ENCODE measurements around the gene NR5A2. TPM values are rescaled to one million over a fixed set of nuclear protein-coding genes. Genes with fewer than 3 reads are reported as not detected.

Gene NR5A2
- total RNA-seq, 1 experiment from 2014 or later, result 22.3 TPM

- TF ChIP-seq ATF2 (CRISPR knock-in tag; IDR thresholded peaks at IDR 0.05; ENCODE audit: borderline replicate concordance, low read depth), result no peak
- TF ChIP-seq, protein P1, sequence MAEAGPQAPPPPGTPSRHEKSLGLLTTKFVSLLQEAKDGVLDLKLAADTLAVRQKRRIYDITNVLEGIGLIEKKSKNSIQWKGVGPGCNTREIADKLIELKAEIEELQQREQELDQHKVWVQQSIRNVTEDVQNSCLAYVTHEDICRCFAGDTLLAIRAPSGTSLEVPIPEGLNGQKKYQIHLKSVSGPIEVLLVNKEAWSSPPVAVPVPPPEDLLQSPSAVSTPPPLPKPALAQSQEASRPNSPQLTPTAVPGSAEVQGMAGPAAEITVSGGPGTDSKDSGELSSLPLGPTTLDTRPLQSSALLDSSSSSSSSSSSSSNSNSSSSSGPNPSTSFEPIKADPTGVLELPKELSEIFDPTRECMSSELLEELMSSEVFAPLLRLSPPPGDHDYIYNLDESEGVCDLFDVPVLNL (CRISPR knock-in tag; IDR thresholded peaks at IDR 0.05; ENCODE audit: borderline replicate concordance, low read depth), result no peak
- no peak for TF ChIP-seq KAT7 (CRISPR knock-in tag; IDR thresholded peaks at IDR 0.05; ENCODE audit: borderline replicate concordance)
Observed at GRCh38 chr1:200152336-200152735, 124.8 kb downstream of the NR5A2 start (continued).

GRCh38 chr1:200153277-200154055 lies 126.0 kb downstream of the NR5A2 start:
- POLR2A ChIA-PET, result no interaction called here
- H3K36me3 Mint-ChIP-seq, result no peaks in the 10 kb centered on the region
- no peaks in the 10 kb centered on the region for H3K4me1 Mint-ChIP-seq
- CTCF ChIA-PET, result no interaction called here
- DNase-seq (ENCODE audit: low spot score) (no peak), ATAC-seq (no peak)
- no peaks in the 10 kb centered on the region for H3K27me3 Mint-ChIP-seq (ENCODE audit: low read depth)
- no peaks in the 10 kb centered on the region for H3K9me3 Mint-ChIP-seq
- H3K4me3 Mint-ChIP-seq, result no peak overlapping the region
- H3K27ac Mint-ChIP-seq, result peak overlapping the region; percentile 30; the same call in 1 of the 2 replicates
- TF ChIP-seq MYBL2 (CRISPR knock-in tag; IDR thresholded peaks at IDR 0.05) (no peak), FOXJ3 (CRISPR knock-in tag; IDR thresholded peaks at IDR 0.05; ENCODE audit: borderline replicate concordance) (no peak), FOXP4 (CRISPR knock-in tag; IDR thresholded peaks at IDR 0.05) (no peak), ZNF232 (CRISPR knock-in tag; IDR thresholded peaks at IDR 0.05) (no peak), NR2C2 (CRISPR knock-in tag; IDR thresholded peaks at IDR 0.05) (no peak), CTCF (IDR thresholded peaks at IDR 0.05) (no peak), TEAD1 (CRISPR knock-in tag; IDR thresholded peaks at IDR 0.05) (no peak), PREB (CRISPR knock-in tag; IDR thresholded peaks at IDR 0.05; ENCODE audit: borderline replicate concordance) (no peak)
- TF ChIP-seq, protein P1 (CRISPR knock-in tag; IDR thresholded peaks at IDR 0.05; ENCODE audit: borderline replicate concordance, low read depth), result no peak

GRCh38 chr1:200154069-200154767 lies 126.7 kb downstream of the NR5A2 start:
- Mint-ChIP-seq H3K27me3 (ENCODE audit: low read depth) (no peaks in the 10 kb centered on the region), H3K36me3 (no peaks in the 10 kb centered on the region), H3K9me3 (no peaks in the 10 kb centered on the region), H3K4me3 (no peak overlapping the region), H3K4me1 (no peaks in the 10 kb centered on the region), H3K27ac (no peak overlapping the region)
- ChIA-PET POLR2A (no interaction called here), CTCF (no interaction called here)
- ATAC-seq (no peak), DNase-seq (ENCODE audit: low spot score) (no peak)
- TF ChIP-seq ATF1 (CRISPR knock-in tag; IDR thresholded peaks at IDR 0.05) (no peak), TP53 (CRISPR knock-in tag; IDR thresholded peaks at IDR 0.05) (no peak), IRF2 (CRISPR knock-in tag; IDR thresholded peaks at IDR 0.05; ENCODE audit: borderline replicate concordance, low read depth) (no peak), TCF7 (CRISPR knock-in tag; IDR thresholded peaks at IDR 0.05; ENCODE audit: low read depth) (no peak), TEAD4 (CRISPR knock-in tag; IDR thresholded peaks at IDR 0.05) (no peak), SMAD4 (CRISPR knock-in tag; IDR thresholded peaks at IDR 0.05) (no peak), SOX15 (CRISPR knock-in tag; IDR thresholded peaks at IDR 0.05) (no peak), RORB (CRISPR knock-in tag; IDR thresholded peaks at IDR 0.05) (no peak), TEAD1 (CRISPR knock-in tag; IDR thresholded peaks at IDR 0.05) (no peak)
- TF ChIP-seq, protein P2, sequence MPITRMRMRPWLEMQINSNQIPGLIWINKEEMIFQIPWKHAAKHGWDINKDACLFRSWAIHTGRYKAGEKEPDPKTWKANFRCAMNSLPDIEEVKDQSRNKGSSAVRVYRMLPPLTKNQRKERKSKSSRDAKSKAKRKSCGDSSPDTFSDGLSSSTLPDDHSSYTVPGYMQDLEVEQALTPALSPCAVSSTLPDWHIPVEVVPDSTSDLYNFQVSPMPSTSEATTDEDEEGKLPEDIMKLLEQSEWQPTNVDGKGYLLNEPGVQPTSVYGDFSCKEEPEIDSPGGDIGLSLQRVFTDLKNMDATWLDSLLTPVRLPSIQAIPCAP (CRISPR knock-in tag; IDR thresholded peaks at IDR 0.05), result no peak
- TF ChIP-seq, protein P3, sequence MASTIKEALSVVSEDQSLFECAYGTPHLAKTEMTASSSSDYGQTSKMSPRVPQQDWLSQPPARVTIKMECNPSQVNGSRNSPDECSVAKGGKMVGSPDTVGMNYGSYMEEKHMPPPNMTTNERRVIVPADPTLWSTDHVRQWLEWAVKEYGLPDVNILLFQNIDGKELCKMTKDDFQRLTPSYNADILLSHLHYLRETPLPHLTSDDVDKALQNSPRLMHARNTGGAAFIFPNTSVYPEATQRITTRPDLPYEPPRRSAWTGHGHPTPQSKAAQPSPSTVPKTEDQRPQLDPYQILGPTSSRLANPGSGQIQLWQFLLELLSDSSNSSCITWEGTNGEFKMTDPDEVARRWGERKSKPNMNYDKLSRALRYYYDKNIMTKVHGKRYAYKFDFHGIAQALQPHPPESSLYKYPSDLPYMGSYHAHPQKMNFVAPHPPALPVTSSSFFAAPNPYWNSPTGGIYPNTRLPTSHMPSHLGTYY (CRISPR knock-in tag; IDR thresholded peaks at IDR 0.05), result no peak
